Skin epidermis (tissue), 12 donors: ENCODE results near the gene BCAS4.
A peak's percentile ranks its signal among the peaks of the same experiment; 100 is the strongest.
"Not testable (repeated sequence)": the region's sequence is repeated elsewhere in the genome, so short reads cannot be mapped to it uniquely, and the experiment has no call there.

Experiments
- H3K27ac ChIP-seq, 21 experiments: fragments of 200-600 bp; sonication (generic) in 11 of 21; one replicate each; pipeline ENCODE4 v1.5.0; 2020; ENCODE audit warnings: mild to moderate bottlenecking in 3 of 21, inconsistent platforms in 2 of 21, moderate library complexity in 2 of 21
- H3K4me3 ChIP-seq, 7 experiments: fragments of 200-600 bp; sonication (generic) in 2 of 7; one replicate each; pipeline ENCODE4 v1.5.0; 2020; ENCODE audit warnings: inconsistent platforms in 2 of 7, mild to moderate bottlenecking in 2 of 7, moderate library complexity in 1 of 7

BCAS4 gene

DNA sequence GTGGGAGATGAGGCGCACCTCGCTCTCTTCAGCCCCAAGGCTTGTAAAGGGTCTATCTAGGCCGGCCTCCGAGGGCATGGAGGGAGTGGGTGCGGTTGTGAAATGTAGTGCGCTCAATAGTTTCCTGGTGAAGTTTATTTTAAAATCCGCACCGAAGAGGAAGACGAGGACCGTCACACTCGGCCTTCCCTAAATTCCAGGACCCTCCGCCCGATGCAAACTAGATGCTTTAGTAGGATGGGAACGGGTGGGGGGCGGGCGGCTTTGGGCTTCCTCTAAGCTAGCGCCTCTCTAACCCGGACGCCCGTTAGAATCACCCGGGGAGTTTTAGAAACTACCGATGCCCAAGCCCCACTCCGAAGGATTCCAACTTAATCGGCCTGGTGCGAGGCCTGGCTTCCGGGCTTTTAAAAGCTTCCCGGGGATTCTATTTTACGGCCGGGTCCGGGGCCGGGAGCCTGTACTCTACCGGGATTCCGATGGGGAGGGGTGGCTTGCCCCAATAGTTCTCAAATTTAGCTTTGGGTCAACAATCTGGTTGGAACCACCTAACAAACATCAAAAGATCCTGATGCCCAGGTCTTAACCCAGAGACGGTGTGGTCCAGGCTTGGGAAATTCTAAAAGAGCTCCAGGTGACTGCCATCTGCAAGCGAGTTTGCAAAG, 548 bp upstream of the BCAS4 start:
- Histone ChIP-seq H3K27ac (peak overlapping the region in 2 of 21 experiments; percentile 7 to 30), H3K4me3 (peak overlapping the region; percentile 3 to 77 (median 70))

DNA sequence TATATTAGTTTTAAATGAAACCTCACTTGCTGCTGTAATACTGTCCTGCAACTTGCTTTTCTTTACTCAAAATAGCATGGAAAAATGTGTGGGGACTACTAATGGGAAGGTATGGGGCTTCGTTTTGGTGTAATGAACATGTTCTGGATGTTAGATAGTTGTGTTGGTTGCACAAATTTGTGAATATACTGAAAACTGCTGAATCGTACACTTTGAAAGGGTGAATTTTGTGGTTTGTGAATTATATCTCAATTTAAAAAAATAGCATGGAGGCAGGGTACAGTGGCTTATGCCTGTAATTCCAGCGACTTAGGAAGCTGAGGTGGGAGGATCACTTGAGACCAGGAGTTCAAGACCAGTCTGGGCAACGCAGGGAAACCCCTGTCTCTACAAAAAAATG, 2.3 kb downstream of the BCAS4 start:
- Histone ChIP-seq H3K27ac (no peak overlapping the region), H3K4me3 (no peak overlapping the region)

DNA sequence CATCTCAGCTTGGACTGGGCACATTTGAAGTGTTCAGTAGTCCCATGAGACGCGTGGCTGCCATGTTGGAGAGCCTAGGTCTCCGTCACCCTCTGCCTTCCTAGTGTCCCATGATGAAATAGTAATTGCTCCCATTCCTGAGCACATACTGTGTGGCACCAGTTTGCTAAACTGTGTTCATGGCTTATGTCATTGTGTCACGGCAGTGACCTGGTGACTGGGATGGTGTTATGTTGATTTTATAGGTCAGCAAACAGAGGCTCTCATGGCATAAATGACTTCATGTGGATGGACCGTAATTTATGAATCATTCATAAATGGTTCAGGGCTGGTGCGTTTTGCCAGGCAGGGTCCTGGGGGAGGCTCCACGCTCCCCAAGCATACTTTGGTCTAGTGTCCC, 3.8 kb downstream of the BCAS4 start:
- H3K4me3 ChIP-seq: no peak overlapping the region
- H3K27ac ChIP-seq: peak overlapping the region in 2 of 21 experiments; percentile 17 to 72

DNA sequence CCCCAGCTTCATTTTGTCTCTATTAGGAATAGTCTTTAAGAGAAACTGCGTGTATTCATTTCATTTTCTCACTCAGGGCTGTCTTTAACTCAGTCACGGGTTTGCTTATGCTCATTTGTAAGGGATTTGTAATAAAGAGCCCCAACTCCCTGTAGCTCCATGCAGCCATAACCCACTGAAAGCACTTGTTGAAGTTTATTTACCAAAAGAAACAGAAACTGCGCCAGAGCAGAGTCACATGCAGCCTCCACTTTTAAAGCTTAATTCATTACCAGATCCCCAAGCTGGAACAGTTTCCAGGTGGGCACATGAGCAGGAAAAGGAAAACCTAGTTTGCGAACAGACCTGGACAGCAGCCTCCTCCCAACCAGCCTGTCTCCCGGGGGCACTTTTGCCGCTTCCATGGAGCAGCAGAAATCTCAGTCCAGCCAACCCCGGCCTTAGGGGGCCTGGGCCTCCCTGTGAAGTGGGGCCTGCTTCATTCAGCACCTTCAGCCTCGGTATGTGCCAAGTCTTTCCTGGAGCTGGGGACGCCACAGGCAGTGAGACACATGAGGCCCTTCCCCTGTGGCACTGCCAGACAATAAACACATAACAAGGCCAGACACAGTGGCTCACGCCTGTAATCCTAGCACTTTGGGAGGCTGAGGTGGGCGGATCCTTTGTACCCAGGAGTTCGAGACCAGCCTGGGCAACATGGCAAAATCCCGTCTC, 4.5 kb downstream of the BCAS4 start:
- Histone ChIP-seq H3K4me3 (no peak overlapping the region), H3K27ac (peak overlapping the region in 4 of 21 experiments; percentile 16 to 72 (median 17))

DNA sequence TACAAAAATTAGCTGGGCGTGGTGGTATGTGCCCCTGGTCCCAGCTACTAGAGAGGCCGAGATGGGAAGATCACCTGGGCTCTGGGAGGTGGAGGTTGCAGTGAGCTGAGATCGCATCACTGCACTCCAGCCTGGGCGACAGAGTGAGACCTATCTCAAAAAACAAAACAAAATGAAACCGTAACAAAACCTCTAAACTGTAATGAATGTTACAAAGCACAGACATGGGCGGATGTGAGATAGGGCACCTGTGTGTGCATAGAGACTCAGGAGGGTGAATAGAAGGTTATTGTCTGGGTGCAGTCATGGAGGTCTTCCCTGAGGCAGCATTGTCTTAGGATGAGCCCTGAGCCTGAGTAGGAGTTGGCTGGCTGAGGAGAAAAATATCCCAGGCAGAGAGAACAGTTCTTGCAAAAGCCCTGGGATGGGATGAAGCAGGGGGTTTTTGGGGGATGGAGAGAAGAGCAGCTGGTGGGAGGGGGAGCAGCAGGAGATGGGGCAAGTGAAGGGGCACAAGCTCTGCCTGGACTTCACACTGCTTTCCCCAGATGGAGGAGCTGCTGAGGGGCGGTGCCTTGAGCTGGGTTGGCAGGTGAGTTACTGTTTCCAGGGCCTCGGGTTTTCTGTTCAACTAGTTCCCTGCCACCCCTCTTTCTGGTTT, 5.2 kb downstream of the BCAS4 start:
- no peak overlapping the region for H3K4me3 ChIP-seq
- H3K27ac ChIP-seq: peak overlapping the region in 2 of 21 experiments; percentile 17 to 72

DNA sequence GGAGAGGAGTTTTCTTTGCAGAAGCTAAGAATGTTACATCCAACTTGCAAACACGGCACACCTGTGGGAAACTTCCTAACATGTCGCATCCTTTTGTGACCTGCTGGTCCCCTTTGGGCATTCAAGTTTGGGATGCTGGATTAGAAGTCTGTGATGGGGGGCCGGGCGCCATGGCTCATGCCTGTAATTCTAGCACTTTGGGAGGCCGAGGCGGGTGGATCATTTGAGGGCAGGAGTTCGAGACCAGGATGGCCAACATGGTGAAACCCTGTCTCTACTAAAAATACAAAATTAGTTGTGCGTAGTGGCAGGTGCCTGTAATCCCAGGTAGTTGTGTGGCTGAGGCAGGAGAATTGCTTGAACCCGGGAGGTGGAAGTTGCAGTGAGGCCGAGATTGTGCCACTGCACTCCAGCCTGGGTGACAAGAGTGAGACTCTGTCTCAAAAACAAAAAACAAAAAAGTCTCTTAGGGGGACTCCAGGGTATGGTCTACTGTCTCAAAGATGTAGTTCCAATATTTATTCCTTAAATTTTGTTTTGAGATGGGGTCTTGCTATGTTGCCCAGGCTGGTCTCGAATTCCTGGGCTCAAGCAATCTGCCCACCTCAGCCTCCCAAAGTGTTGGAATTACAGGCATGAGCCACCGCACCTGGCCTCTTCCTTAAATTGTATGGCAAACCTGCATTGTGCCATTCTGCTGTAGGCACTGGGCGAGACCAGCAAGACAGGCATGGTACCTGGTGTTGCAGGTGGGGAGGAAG, 6.3 kb downstream of the BCAS4 start:
- H3K27ac ChIP-seq, H3K4me3 ChIP-seq: not testable (repeated sequence)

DNA sequence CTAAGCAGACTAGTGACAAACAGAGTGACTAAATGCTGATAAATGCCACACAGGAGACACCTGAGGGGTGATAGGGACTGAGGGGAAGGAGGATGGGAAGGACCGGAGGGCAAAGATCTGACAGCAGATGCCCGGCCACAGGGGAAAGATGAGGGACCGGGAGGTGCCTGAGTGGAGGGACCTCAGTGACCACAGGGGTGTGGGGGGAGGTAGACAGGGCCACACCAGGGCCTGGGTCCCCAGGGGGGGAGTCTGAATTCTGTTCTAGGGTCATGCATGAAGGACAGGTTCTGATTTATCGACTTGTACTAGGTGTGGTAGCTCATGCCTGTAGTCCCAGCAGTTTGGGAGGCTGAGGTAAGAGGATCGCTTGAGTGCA, 6.9 kb downstream of the BCAS4 start:
- Histone ChIP-seq H3K4me3 (no peak overlapping the region), H3K27ac (no peak overlapping the region)

DNA sequence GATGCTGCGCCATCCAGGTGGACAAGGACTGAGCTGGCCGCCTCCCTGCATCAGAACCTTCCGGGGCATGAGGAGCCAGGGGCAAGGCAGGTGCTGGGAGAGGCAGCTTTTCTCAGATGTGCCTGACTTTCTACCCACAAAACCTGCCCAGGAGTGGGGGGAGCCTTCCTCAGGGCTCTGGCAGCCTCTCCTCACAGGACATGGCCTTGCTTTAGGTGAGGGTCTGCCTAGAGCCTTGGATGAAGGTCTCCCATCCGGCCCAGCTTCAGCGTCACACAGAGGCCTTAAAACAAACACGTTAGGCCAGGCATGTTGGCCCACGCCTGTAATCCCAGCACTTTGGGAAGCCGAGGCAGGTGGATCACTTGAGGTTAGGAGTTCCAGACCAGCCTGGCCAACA, 7.4 kb downstream of the BCAS4 start:
- no peak overlapping the region for H3K27ac ChIP-seq
- no peak overlapping the region for H3K4me3 ChIP-seq

DNA sequence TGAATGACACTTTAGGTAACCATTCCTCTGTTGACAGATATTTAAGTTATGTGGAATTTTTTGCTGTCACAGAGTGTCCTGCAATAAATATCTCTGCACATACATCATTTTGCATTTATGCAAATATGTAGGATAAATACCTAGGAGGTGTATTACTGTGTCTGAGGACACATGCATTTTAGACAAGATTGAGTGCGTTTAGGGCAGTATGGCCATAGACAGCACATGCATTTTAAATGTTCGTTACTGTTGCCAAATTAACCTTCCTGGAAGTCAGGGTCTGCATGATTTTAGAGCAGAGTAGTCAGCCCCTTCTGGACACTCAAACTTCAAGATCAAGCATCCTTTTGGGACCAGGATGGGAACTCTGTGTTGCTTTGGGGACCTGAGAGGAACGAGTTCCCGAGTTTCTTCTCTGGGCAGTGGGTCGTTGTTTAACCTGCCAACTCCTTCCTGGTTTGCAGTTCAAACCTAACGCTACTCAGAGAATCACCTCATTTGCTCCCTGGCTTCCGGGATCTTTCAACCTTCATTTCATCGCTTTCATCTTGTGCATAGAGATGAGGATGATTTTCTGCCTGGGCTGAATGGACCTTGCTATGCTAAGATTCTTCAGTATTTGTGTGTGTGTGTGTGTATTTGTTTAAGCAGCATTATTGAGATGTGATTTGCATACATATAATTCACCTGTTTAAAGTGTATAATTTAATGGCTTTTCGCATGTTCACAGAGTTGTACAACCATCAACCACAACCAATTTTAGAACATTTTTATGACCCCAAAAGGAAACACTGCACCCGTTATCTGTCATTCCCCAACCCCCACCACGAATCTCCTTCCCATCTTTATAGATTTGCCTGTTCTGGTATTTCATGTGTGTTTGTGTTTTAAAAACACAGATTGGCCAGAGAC, 9.8 kb downstream of the BCAS4 start:
- Histone ChIP-seq H3K4me3 (no peak overlapping the region), H3K27ac (peak overlapping the region in 5 of 21 experiments; percentile 1 to 77 (median 30))

DNA sequence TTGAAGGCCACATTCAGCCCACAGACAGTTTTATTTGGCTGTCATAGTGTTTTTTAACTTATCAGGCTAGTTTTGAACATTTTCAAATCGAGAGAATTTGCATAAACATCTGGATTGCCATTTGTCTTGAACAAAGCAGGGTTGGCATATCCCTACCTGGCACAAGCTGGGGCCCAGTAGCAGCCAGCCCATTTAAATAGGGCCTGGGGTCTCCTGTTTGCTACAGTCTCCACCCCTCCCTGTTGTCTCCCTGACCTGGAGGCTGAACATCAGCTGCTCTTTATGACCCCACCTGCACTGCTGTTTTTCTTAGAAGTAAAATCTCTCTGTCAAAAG, 10.5 kb downstream of the BCAS4 start:
- no peak overlapping the region for H3K4me3 ChIP-seq
- peak overlapping the region in 5 of 21 experiments; percentile 1 to 77 (median 20) for H3K27ac ChIP-seq

DNA sequence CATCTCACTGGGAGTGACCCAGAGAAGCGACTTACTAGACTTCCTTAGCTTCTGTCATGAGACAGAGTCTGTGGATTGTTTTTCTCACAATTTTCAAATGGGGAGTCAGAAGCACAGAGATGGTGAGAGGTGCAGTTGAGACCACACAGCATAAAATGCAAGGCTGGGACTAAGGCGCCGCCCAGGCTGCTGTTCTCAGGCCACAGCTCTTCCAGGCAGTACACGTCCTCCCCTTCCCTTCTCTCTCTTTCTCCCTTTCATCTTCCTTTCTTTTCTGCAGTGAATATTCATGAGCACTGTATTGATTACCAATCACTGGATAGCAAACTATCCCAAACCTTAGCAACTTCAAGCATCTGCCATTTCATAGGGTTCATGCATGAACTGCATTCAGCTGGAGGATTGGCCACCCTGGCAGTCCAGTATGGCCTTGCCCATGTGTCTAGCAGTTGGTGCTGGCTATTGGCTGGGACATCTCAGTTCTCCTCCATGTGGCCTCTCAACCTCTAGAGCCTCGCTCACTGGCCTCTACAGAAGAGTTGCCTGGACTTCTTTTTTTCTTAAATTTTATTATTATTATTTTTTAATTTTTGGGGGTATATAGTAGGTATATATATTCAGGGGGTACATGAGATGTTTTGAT, 11.4 kb downstream of the BCAS4 start:
- Histone ChIP-seq H3K4me3 (no peak overlapping the region), H3K27ac (no peak overlapping the region)

DNA sequence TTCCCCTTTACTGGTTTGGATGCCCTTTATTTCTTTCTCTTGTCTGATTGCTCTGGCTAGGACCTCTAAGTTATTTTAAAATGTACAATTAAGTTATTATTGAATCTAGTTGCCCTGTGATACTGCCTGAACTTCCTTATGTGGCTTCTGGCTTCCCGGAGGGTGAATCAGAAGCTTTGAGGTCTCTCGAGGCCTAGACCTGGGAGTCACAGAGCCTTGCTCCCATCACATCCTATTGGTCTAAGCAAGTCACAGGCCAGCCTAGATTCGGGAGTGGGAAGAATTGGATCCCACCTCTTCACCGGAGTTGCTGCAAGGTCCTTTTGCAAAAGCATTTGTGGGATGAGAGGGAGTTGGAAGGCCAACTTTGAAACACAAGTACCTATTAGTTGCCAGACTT, 15.2 kb downstream of the BCAS4 start:
- no peak overlapping the region for H3K4me3 ChIP-seq

DNA sequence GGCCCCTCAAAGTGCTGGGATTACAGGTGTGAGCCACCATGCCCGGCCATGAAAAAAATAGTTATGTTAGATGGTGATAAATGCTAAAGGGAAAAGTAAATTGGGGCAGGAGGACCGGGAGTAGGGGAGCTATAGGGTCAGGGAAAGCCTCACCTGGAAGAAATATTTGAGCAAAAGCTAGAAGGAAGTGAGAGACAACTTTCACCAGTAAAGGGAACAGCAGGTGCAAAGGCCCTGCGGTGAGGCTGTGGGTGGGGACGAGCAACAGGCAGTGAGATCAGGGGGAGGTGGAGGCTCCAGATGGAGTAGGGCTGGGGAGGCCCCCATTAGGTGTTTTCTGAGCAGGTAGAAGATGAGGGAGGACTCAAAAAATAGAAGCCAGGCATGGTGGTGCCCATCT, 16.0 kb downstream of the BCAS4 start:
- Histone ChIP-seq H3K4me3 (no peak overlapping the region), H3K27ac (no peak overlapping the region)

More for the DNA sequence above, 15.2 kb downstream of the BCAS4 start:
- H3K27ac ChIP-seq: no peak overlapping the region

DNA sequence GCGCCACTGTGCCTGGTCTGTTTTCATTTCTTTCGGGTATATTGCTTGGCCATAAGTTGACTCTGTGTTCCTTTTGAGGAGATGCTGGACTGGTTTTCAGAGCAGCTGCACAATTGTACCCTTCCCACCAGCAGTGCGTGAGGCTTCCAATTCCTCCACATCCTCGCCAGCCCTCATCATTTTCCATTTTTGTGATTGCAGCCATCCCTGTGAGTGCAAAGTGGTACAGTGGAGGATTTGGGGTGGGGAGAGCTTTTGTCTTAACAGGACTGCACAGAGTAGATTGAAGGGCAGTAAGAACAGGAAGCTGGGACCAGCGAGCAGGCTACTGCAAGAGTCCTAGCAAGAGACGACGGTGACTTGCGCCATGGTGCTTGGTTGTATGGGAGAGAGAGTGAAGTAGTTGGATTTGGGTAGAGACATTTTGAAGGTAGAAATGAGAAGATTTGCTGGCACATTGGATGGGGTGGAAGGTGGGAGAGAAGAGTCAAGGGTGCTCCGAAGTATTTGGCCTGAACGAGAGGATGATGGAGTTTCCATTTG, 18.3 kb downstream of the BCAS4 start:
- H3K4me3 ChIP-seq: no peak overlapping the region
- H3K27ac ChIP-seq: no peak overlapping the region

DNA sequence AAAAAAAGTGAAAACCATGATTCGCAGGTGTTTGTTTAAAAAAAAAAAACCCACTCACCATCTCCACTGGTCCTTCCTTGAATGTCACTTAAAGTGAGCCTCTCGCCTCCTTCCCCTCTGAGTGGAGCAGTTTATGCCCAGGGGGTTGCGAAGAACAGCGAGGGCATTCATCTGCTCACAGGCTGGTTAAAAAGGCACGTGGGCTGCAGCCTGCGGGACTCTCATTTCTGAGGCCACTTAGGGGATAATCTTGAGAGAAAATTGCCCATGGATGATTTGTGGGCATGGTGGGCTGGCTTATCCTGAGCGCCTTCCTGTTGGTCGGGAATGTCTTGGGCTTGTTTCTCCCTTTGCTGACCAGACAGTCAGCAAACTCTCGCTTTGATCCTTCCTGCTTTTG, 18.9 kb downstream of the BCAS4 start:
- Histone ChIP-seq H3K4me3 (no peak overlapping the region), H3K27ac (no peak overlapping the region)

DNA sequence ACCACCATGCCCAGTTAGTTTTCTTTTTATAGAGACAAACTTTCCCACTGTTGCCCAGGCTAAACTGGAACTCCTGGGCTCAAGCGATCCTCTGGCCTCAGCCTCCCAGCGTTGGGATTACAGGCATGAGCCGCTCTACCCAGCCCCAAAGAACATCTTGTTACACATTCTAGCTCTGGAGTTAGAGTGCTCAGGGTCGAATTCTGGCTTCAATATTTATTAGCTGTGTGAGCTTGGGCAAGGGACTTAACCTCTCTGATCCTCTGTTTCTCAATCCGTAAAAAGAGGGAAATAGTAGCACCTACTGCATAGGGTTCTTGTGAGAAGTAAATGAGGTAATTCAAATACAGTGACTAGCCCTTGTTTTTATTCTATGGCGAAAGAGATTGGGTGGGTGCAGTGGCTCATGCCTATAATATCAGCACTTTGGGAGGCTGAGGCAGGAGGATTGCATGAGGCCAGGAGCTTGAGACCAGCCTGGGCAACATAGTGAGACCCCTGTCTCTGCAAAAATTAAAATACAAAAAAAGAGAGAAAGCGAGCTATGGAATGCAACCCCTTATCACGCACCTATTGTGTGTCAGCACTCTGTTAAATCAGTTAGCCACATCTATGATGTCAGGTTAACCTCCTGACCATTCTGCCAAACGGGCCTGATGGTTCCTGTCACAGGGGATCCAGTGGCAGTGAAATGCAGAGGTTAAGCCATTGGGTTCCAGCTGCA, 19.7 kb downstream of the BCAS4 start:
- H3K27ac ChIP-seq: peak overlapping the region in 1 of 21 experiments; percentile 34
- H3K4me3 ChIP-seq: no peak overlapping the region

DNA sequence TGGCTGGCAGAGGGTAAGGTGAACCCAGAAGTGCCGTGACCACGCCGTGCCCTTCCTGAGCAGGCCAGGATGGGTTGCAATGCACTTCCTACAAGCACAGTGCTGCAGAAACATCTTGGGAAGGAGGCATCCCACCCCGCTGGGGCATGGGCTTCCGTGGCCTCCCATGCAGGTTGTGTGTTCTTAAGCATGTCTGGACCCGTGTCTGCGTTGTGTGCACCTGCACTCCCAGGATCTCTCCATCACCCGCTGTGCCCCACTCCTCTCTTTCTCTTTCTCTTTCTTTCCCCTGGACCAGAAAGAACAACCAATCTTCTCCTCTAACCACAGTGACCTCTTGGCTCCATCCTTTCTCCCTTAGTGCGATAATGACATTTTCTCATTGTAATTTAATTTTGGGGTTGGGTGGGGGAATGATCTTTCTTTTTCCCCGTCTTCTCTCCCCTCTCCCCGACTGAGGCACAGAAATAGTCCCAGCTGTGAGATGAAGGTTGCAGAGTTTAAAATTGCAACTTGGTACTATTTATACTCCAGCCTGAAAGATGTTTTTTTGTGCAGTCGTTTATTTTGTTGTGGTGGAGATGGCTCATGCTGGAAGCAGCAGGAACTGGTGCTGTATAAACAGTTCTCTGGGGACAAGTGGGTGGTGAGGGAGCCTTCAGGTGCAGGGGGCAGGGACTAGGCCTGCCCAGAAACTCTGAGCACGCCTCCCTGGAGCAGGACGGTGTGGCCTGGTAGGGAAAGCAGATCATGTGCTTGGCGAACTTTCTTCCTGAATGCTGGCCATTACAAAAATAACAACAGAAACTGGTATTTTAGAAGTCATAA, 20.5 kb downstream of the BCAS4 start:
- H3K27ac ChIP-seq: peak overlapping the region in 1 of 21 experiments; percentile 34

More for the DNA sequence above, 20.5 kb downstream of the BCAS4 start:
- H3K4me3 ChIP-seq: no peak overlapping the region
